Testis (tissue), 3 donors: Measurements from ENCODE around the gene PLXDC1. TPM values are rescaled to one million over a fixed set of nuclear protein-coding genes. Genes with fewer than 3 reads are reported as not detected.
"Not testable (repeated sequence)": the region's sequence is repeated elsewhere in the genome, so short reads cannot be mapped to it uniquely, and the experiment has no call there.

Experiments used
- DNase-seq: peaks from one replicate; pipeline ENCODE4 v3.0.0-alpha.2; 2019
- H3K27ac ChIP-seq, 2 donors: fragments of 200-600 bp; sonication (generic); one replicate each; pipeline ENCODE4 v1.5.1; 2019
- H3K27me3 ChIP-seq: fragments of 200-600 bp; sonication (generic); one replicate; pipeline ENCODE4 v1.5.1; 2019
- H3K36me3 ChIP-seq: fragments of 200-600 bp; sonication (generic); one replicate; pipeline ENCODE4 v1.5.1; 2017; ENCODE audit warnings: low read depth; ENCODE audit errors: missing control alignments
- H3K4me1 ChIP-seq: fragments of 200-600 bp; sonication (generic); one replicate; pipeline ENCODE4 v1.5.1; 2019
- H3K4me3 ChIP-seq, 2 donors: fragments of 200-600 bp; sonication (generic); one replicate each; pipeline ENCODE4 v1.5.1; 2017 to 2019
- H3K9me3 ChIP-seq: fragments of 200-600 bp; sonication (generic); one replicate; pipeline ENCODE4 v1.5.1; 2017
- CTCF ChIP-seq, 3 experiments: fragments of 450-650 bp in 2 of 3; fragments of 200-600 bp in 1 of 3; sonication (generic) in 1 of 3; IDR thresholded peaks; one replicate each; pipeline ENCODE4 v1.5.1; 2016 to 2019; ENCODE audit warnings: antibody characterized with exemption in 3 of 3, mild to moderate bottlenecking in 2 of 3, moderate library complexity in 1 of 3
- POLR2A ChIP-seq: fragments of 450-650 bp; IDR thresholded peaks from one replicate; pipeline ENCODE4 v1.6.1; 2017; ENCODE audit warnings: antibody characterized with exemption, mild to moderate bottlenecking, moderate library complexity
- WGBS, 2 donors: methylation state at CpG; one replicate each; pipeline ENCODE4 v1.1.5; 2018; 5-methylcytosine and 5-hydroxymethylcytosine counted together
- intact Hi-C: fragments of 100-400 bp; cut with DNase I; formaldehyde crosslinking; loops from one replicate; pipeline ENCODE4 v1.15.1; 2023; ENCODE audit warnings: low total_unique reads
- polyA plus RNA-seq: library from polyadenylated mRNA; stranded (reverse); fragments of 350-450 nt; fragmentation: Illumina TruSeq; extraction: RNeasy Lipid Tissue Mini Kit (QIAGEN cat#74804); gene quantifications from one replicate; pipeline ENCODE4 v1.2.3, GENCODE V29; 2014; ENCODE audit warnings: low read depth, low replicate concordance; ENCODE audit not compliant: insufficient read depth
- total RNA-seq, 2 donors: library from RNA; depleted of rRNA; stranded (reverse); fragments of >200 nt; gene quantifications; one replicate each; pipeline ENCODE4 v1.2.3, GENCODE V29; 2016

PLXDC1 gene
- total and polyA plus RNA-seq, 3 donors from 2014 or later, result 9.6 to 40.5 (median 14.8) TPM

GRCh38 chr17:39138431-39139160 lies 12.8 kb downstream of the PLXDC1 start:
- intact Hi-C loops, result no loop called here
- no peaks in the 10 kb centered on the region for H3K27me3 ChIP-seq

GRCh38 chr17:39134878-39135277 lies 16.6 kb downstream of the PLXDC1 start:
- no peak for DNase-seq
- Histone ChIP-seq H3K36me3 (no peaks in the 10 kb centered on the region), H3K27ac (no peak overlapping the region), H3K4me3 (no peak overlapping the region), H3K27me3 (no peaks in the 10 kb centered on the region), H3K4me1 (no peaks in the 10 kb centered on the region), H3K9me3 (no peaks in the 10 kb centered on the region)
- intact Hi-C loops, result no loop called here
- 80 to 87% methylated on average over 6 of the region's 6 CpGs for WGBS, 2 donors
- TF ChIP-seq POLR2A (no peak), CTCF (IDR thresholded peaks at IDR 0.05) (no peak)

More at GRCh38 chr17:39138431-39139160, 12.8 kb downstream of the PLXDC1 start:
- no peak overlapping the region for H3K27ac ChIP-seq
- DNase-seq, result no peak
- TF ChIP-seq POLR2A, result no peak
- no peak for TF ChIP-seq CTCF (IDR thresholded peaks at IDR 0.05)
- 78 to 84% methylated on average over 11 to 13 of the region's 13 CpGs for WGBS, 2 donors
- no peaks in the 10 kb centered on the region for H3K9me3 ChIP-seq
- H3K4me1 ChIP-seq, result no peaks in the 10 kb centered on the region
- no peaks in the 10 kb centered on the region for H3K36me3 ChIP-seq
- H3K4me3 ChIP-seq, result no peak overlapping the region

- WGBS, 2 donors, result 85 to 87% methylated on average over 6 to 7 of the region's 7 CpGs
- no peak overlapping the region for H3K4me3 ChIP-seq
- intact Hi-C loops, result no loop called here
- no peak overlapping the region for H3K27ac ChIP-seq
- H3K36me3 ChIP-seq, result no peaks in the 10 kb centered on the region
- TF ChIP-seq POLR2A, result no peak
- TF ChIP-seq CTCF (IDR thresholded peaks at IDR 0.05), result no peak
- no peak for DNase-seq
- H3K27me3 ChIP-seq, result no peaks in the 10 kb centered on the region
- H3K9me3 ChIP-seq, result no peaks in the 10 kb centered on the region
- H3K4me1 ChIP-seq, result no peaks in the 10 kb centered on the region
These were observed 19.2 kb downstream of the PLXDC1 start for GRCh38 chr17:39132192-39132610.

GRCh38 chr17:39131616-39132015 lies 19.8 kb downstream of the PLXDC1 start:
- intact Hi-C loops, result no loop called here
- Histone ChIP-seq H3K9me3 (no peaks in the 10 kb centered on the region), H3K4me1 (no peaks in the 10 kb centered on the region), H3K27me3 (no peaks in the 10 kb centered on the region), H3K27ac (no peak overlapping the region), H3K36me3 (no peaks in the 10 kb centered on the region), H3K4me3 (no peak overlapping the region)
- DNase-seq, result no peak
- whole genome bisulfite sequencing, 2 donors, result 71 to 89% methylated on average over 5 to 6 of the region's 6 CpGs
- TF ChIP-seq POLR2A, result no peak
- TF ChIP-seq CTCF (IDR thresholded peaks at IDR 0.05), result no peak

- Histone ChIP-seq H3K4me1 (no peaks in the 10 kb centered on the region), H3K9me3 (no peaks in the 10 kb centered on the region), H3K27me3 (no peaks in the 10 kb centered on the region), H3K27ac (no peak overlapping the region), H3K36me3 (no peaks in the 10 kb centered on the region), H3K4me3 (no peak overlapping the region)
- intact Hi-C loops, result no loop called here
- WGBS, 2 donors, result 92 to 94% methylated on average over 3 of the region's 3 CpGs
- DNase-seq, result no peak
- TF ChIP-seq POLR2A, result no peak
These were observed 21.2 kb downstream of the PLXDC1 start for GRCh38 chr17:39130205-39130604.

GRCh38 chr17:39129544-39129943 lies 21.9 kb downstream of the PLXDC1 start:
- H3K9me3 ChIP-seq, H3K4me1 ChIP-seq, H3K27ac ChIP-seq, H3K4me3 ChIP-seq, H3K27me3 ChIP-seq, DNase-seq, intact Hi-C loops, H3K36me3 ChIP-seq: not testable (repeated sequence)
- 75 to 78% methylated on average over 6 of the region's 6 CpGs for WGBS, 2 donors
